ENCODE measurements around the gene IL27RA. TPM values are rescaled to one million over a fixed set of nuclear protein-coding genes. Genes with fewer than 3 reads are reported as not detected.

IL27RA gene
- total RNA-seq, 1 donor from 2014 or later = 2.8 TPM

- TF ChIP-seq CTCF (conservative IDR thresholded peaks at IDR 0.05) = no peak
- Mint-ChIP-seq H3K27ac (no peak overlapping the region), H3K9me3 (no peaks in the 10 kb centered on the region), H3K4me3 (no peak overlapping the region), H3K27me3 (no peaks in the 10 kb centered on the region), H3K4me1 (ENCODE audit: unreplicated experiment) (no peaks in the 10 kb centered on the region), H3K36me3 (peaks cover 10% of the 10 kb centered on the region)
- DNase-seq (ENCODE audit: extremely low spot score, unreplicated experiment) = no peak
These were observed 69.5 kb downstream of the IL27RA start for GRCh38 chr19:14101003-14101545.

DNA sequence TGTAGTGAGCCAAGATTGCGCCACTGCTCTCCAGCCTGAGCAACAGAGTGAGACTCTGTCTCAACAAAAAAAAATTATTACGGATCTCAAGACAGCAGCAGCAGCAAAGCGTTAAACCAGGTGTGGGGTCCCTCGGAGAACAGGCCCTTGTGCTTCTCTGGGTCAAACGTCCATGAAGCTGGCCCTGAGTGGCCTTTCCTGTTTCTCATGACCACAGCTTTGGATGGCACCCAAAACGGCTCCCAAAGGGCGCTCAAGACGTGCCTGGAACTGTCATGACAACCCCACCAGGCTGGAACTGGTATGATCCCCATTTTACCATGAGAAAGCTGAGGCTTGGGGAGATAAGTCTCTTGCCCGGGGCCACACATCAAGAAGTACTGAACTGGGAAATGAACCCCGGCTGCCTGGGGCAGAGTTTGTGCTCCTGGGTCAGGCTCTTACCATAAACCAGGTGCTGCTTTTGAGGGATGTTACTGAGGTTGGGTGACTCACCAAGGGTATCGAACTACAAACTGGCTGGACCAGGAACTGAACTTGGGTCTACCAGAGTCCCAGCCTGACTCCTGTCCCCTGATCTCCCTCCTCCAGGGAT lies 70.6 kb downstream of the IL27RA start:
- Mint-ChIP-seq H3K27me3 (no peaks in the 10 kb centered on the region), H3K27ac (no peak overlapping the region), H3K9me3 (no peaks in the 10 kb centered on the region), H3K4me3 (no peak overlapping the region), H3K4me1 (ENCODE audit: unreplicated experiment) (no peaks in the 10 kb centered on the region), H3K36me3 (peaks cover 4% of the 10 kb centered on the region)
- no peak for DNase-seq (ENCODE audit: extremely low spot score, unreplicated experiment)
- no peak for TF ChIP-seq CTCF (conservative IDR thresholded peaks at IDR 0.05)

GRCh38 chr19:14102756-14103155 lies 71.2 kb downstream of the IL27RA start:
- Mint-ChIP-seq H3K27me3 (no peaks in the 10 kb centered on the region), H3K4me3 (no peak overlapping the region), H3K36me3 (peaks cover 3% of the 10 kb centered on the region), H3K4me1 (ENCODE audit: unreplicated experiment) (no peaks in the 10 kb centered on the region), H3K27ac (no peak overlapping the region), H3K9me3 (no peaks in the 10 kb centered on the region)
- no peak for TF ChIP-seq CTCF (conservative IDR thresholded peaks at IDR 0.05)
- DNase-seq (ENCODE audit: extremely low spot score, unreplicated experiment) = no peak

Other genes starting within 250 kb of the IL27RA start
- 15.0 and 15.7 TPM in 2 replicates for gene ZSWIM4, start 236.3 kb upstream of the IL27RA start, total RNA-seq (ENCODE audit: low replicate concordance)
- gene NANOS3, start 154.6 kb upstream of the IL27RA start, total RNA-seq (ENCODE audit: low replicate concordance) = 0.69 and 2.8 TPM in 2 replicates
- gene BRME1, start 125.6 kb upstream of the IL27RA start, total RNA-seq (ENCODE audit: low replicate concordance) = 3.5 and 9.2 TPM in 2 replicates
- gene CC2D1A, start 125.6 kb upstream of the IL27RA start, total RNA-seq (ENCODE audit: low replicate concordance) = 35.4 and 42.3 TPM in 2 replicates
- gene PODNL1, start 93.3 kb upstream of the IL27RA start, total RNA-seq (ENCODE audit: low replicate concordance) = 0.48 and 0.75 TPM in 2 replicates
- gene DCAF15, start 79.3 kb upstream of the IL27RA start, total RNA-seq (ENCODE audit: low replicate concordance) = 35.8 and 50.1 TPM in 2 replicates
- 19.3 and 21.8 TPM in 2 replicates for gene RFX1, start 25.4 kb upstream of the IL27RA start, total RNA-seq (ENCODE audit: low replicate concordance)
- gene RLN3, start 3.6 kb upstream of the IL27RA start, total RNA-seq (ENCODE audit: low replicate concordance) = not detected in 2 replicates
- 0.83 and 8.1 TPM in 2 replicates for gene PALM3, start 30.3 kb downstream of the IL27RA start, total RNA-seq (ENCODE audit: low replicate concordance)
- gene MISP3, start 41.0 kb downstream of the IL27RA start, total RNA-seq (ENCODE audit: low replicate concordance) = 3.1 and 3.6 TPM in 2 replicates
- not detected in 2 replicates for gene C19orf67, start 54.0 kb downstream of the IL27RA start, total RNA-seq (ENCODE audit: low replicate concordance)
- 42.7 and 55.9 TPM in 2 replicates for gene SAMD1, start 59.0 kb downstream of the IL27RA start, total RNA-seq (ENCODE audit: low replicate concordance)
- gene PRKACA, start 86.0 kb downstream of the IL27RA start, total RNA-seq (ENCODE audit: low replicate concordance) = 55.3 and 88.1 TPM in 2 replicates
- gene ASF1B, start 104.8 kb downstream of the IL27RA start, total RNA-seq (ENCODE audit: low replicate concordance) = 14.8 and 27.4 TPM in 2 replicates
- 24.9 and 62.4 TPM in 2 replicates for gene ADGRL1, start 174.4 kb downstream of the IL27RA start, total RNA-seq (ENCODE audit: low replicate concordance)